ENCODE results near the gene ARX.

The ARX gene

DNA sequence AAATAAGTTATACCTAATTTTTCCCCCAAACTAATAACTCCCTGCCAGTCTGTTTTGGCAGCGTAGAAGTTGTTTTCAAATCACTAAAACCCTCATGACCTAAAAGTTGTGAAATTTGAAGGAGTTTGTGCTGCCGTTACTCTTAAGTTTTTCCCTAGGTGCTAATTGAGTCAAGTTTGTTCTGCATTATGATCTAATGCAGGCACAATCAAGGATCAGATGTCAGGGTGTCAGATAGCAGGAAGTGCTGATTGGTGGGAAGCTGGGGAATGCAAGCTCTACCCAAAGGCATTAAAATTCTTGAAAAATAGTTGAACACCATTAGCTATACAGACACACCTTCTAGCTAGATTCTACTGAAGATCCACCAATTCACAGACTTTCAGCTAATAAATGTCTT is 51.9 kb downstream of the ARX start:
- no peak overlapping the region for H3K27ac Mint-ChIP-seq
- no peaks in the 10 kb centered on the region for H3K9me3 Mint-ChIP-seq
- no peaks in the 10 kb centered on the region for H3K27me3 Mint-ChIP-seq
- intact Hi-C loops (cut with micrococcal nuclease), result no loop called here
- no peaks in the 10 kb centered on the region for H3K36me3 Mint-ChIP-seq (ENCODE audit: low read depth)
- no peaks in the 10 kb centered on the region for H3K4me1 Mint-ChIP-seq (ENCODE audit: low read depth)
- H3K4me3 Mint-ChIP-seq, result no peak overlapping the region

- no peaks in the 10 kb centered on the region for H3K9me3 Mint-ChIP-seq
- intact Hi-C loops (cut with micrococcal nuclease), result no loop called here
- H3K27me3 Mint-ChIP-seq, result no peaks in the 10 kb centered on the region
- H3K4me3 Mint-ChIP-seq, result no peak overlapping the region
- H3K36me3 Mint-ChIP-seq (ENCODE audit: low read depth), result no peaks in the 10 kb centered on the region
- no peak overlapping the region for H3K27ac Mint-ChIP-seq
- peaks cover 6% of the 10 kb centered on the region for H3K4me1 Mint-ChIP-seq (ENCODE audit: low read depth)
Observed at GRCh38 chrX:24961809-24962208, 54.0 kb downstream of the ARX start.

DNA sequence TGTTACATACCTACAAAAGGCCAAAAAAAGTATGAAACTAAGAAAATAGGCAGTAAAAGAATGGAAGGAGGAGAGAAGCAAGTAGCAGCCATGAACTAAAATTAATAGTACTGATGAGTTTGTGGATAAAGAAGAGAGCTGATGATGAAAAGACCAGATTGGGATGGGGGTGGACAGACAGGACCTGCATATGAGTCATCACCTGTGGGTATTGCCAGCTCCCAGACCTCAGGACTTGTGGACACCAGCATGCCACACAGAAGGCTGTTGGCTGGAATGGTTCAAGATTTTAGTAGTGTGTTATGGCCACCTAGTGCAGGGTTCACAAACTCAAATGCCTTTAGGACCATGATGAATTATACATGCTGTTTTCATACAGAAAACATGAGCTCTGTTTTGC is 58.9 kb downstream of the ARX start:
- Mint-ChIP-seq H3K27ac (no peak overlapping the region), H3K4me3 (no peak overlapping the region), H3K36me3 (ENCODE audit: low read depth) (no peaks in the 10 kb centered on the region), H3K27me3 (no peaks in the 10 kb centered on the region), H3K9me3 (no peaks in the 10 kb centered on the region), H3K4me1 (ENCODE audit: low read depth) (peaks cover 6% of the 10 kb centered on the region)
- intact Hi-C loops (cut with micrococcal nuclease), result no loop called here

GRCh38 chrX:24955372-24955930 is 60.3 kb downstream of the ARX start:
- intact Hi-C loops (cut with micrococcal nuclease), result no loop called here
- peaks cover 6% of the 10 kb centered on the region for H3K4me1 Mint-ChIP-seq (ENCODE audit: low read depth)
- H3K9me3 Mint-ChIP-seq, result no peaks in the 10 kb centered on the region
- H3K4me3 Mint-ChIP-seq, result no peak overlapping the region
- H3K27me3 Mint-ChIP-seq, result no peaks in the 10 kb centered on the region
- no peaks in the 10 kb centered on the region for H3K36me3 Mint-ChIP-seq (ENCODE audit: low read depth)
- H3K27ac Mint-ChIP-seq, result no peak overlapping the region

- Mint-ChIP-seq H3K4me1 (ENCODE audit: low read depth) (peaks cover 6% of the 10 kb centered on the region), H3K4me3 (no peak overlapping the region), H3K9me3 (no peaks in the 10 kb centered on the region), H3K36me3 (ENCODE audit: low read depth) (no peaks in the 10 kb centered on the region), H3K27me3 (no peaks in the 10 kb centered on the region), H3K27ac (no peak overlapping the region)
- intact Hi-C loops (cut with micrococcal nuclease), result no loop called here
Observed at GRCh38 chrX:24954732-24955131, 61.0 kb downstream of the ARX start.

Data from dendritic cell treated with granulocyte-macrophage colony-stimulating factor and Interleukin-4, amounts not matched to agents 40 ng/mL and 50 ng/mL, for 4 days (primary cell).